ENCODE data around the gene DPYD.

The DPYD gene

DNA sequence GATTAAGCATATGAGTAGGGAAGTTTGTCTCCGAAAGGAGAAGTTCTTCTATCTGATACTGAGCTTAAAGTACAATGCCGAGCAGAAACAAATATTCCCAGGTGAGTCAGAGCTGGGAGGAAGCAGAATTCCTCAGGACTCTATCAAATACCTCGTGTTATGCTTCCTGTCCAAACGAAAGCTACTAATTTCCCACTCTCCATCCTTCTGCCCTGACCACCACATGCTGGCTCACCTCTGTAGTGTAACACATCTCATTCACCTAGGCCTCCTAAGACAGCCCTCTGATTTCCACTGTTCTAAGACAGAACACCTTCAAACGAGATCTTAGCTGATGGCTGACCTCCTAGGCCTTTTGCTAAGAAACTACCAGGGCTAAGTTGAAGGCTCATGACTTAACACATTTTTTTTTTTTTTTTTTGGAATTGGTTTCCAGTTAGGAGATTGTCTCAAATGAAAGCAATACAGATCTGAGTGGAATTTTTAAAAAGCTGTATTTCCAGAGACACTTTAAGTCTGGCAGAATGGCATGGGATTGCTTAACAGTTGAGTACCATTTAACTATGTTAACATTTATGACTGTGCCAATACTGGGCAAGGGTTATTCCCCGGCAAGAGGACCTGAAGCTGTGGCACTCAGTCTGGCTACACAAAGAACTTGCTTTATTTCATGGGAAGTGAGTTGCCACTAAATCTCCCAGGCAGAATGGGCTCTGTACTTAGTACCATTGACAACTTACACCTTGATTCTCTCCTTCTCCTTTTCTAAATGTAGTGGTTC is 583.4 kb downstream of the DPYD start:
- WGBS, 2 donors (ENCODE audit: extremely low coverage in 2 of 2, insufficient read length in 2 of 2, insufficient replicate concordance in 1 of 2): no CpG with 5 or more reads among the region's 6 CpGs
- Histone ChIP-seq H3K4me3 (ENCODE audit: low read length in 2 of 2) (no peak overlapping the region), H2BK120ac (ENCODE audit: low read depth, low read length) (no peak overlapping the region)

DNA sequence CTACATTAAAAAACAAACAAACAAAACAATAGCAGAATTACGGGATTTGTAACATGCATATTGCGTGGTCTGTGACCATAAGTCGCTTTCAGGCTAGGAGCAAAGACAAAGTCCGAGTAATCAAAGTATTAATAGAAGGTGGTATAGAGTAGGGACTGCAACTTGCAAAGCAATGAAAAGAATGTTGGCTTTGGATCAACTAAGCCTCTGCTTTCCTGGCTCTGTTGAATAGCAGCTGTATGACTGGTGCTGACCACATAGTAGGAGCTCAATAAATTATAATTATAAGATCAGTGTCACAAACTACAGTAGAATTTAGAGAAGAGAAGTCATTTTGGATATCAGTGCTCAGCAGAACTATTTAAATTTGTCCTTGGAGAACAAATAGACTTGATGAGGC is 586.4 kb downstream of the DPYD start:
- no peaks in the 10 kb centered on the region for H3K27me3 ChIP-seq (ENCODE audit: control insufficient read depth in 3 of 3, insufficient read depth in 3 of 3, low read depth in 1 of 3, low read length in 3 of 3)
- no peaks in the 10 kb centered on the region for H3K4me1 ChIP-seq (ENCODE audit: control insufficient read depth in 2 of 2, insufficient read depth in 1 of 2, low read depth in 1 of 2, low read length in 2 of 2)
- DNase-seq (ENCODE audit: low spot score): no peak
- no peak overlapping the region for H3K27ac ChIP-seq (replicated peaks; ENCODE audit: low read length)
- H4K91ac ChIP-seq (ENCODE audit: low read depth, low read length, poor library complexity): no peak overlapping the region
- no peak overlapping the region for H3K18ac ChIP-seq (ENCODE audit: low read length)
- H3K4me3 ChIP-seq (ENCODE audit: low read length in 2 of 2): no peak overlapping the region
- H3K4ac ChIP-seq (ENCODE audit: low read length): no peak overlapping the region
- H3K9ac ChIP-seq (ENCODE audit: low read depth, low read length, poor library complexity): no peak overlapping the region
- H2AK5ac ChIP-seq (ENCODE audit: low read depth, low read length): no peak overlapping the region
- H3K36me3 ChIP-seq (replicated peaks in 1 of 2; ENCODE audit: control insufficient read depth in 2 of 2, insufficient read depth in 2 of 2, low read length in 2 of 2): no peaks in the 10 kb centered on the region
- no peak overlapping the region for H3K4me2 ChIP-seq (ENCODE audit: insufficient read depth, low read length, poor library complexity, severe bottlenecking)
- no peak overlapping the region for H2AFZ ChIP-seq (ENCODE audit: low read length)
- no peak overlapping the region for H2BK12ac ChIP-seq (ENCODE audit: low read length)
- H4K8ac ChIP-seq (ENCODE audit: low read depth, low read length): no peak overlapping the region
- H3K9me3 ChIP-seq (replicated peaks in 1 of 2; ENCODE audit: control insufficient read depth in 2 of 2, insufficient read depth in 1 of 2, low read depth in 1 of 2, low read length in 2 of 2): no peaks in the 10 kb centered on the region
- H3K14ac ChIP-seq (ENCODE audit: low read length): no peak overlapping the region
- H2BK120ac ChIP-seq (ENCODE audit: low read depth, low read length): no peak overlapping the region
- no peak overlapping the region for H2BK15ac ChIP-seq (ENCODE audit: low read length)
- WGBS, 2 donors (ENCODE audit: extremely low coverage in 2 of 2, insufficient read length in 2 of 2, insufficient replicate concordance in 1 of 2): no CpG with 5 or more reads among the region's 4 CpGs
- H3K23ac ChIP-seq (ENCODE audit: low read depth, low read length, poor library complexity): no peak overlapping the region
- H2BK5ac ChIP-seq (ENCODE audit: low read length): no peak overlapping the region
- H3K79me1 ChIP-seq (ENCODE audit: low read depth, low read length): no peaks in the 10 kb centered on the region

More for the DNA sequence above, 583.4 kb downstream of the DPYD start:
- H2BK12ac ChIP-seq (ENCODE audit: low read length): no peak overlapping the region
- DNase-seq (ENCODE audit: low spot score): no peak
- no peaks in the 10 kb centered on the region for H3K27me3 ChIP-seq (ENCODE audit: control insufficient read depth in 3 of 3, insufficient read depth in 3 of 3, low read depth in 1 of 3, low read length in 3 of 3)
- no peak overlapping the region for H3K23ac ChIP-seq (ENCODE audit: low read depth, low read length, poor library complexity)
- H3K79me1 ChIP-seq (ENCODE audit: low read depth, low read length): no peaks in the 10 kb centered on the region
- no peak overlapping the region for H2BK15ac ChIP-seq (ENCODE audit: low read length)
- H3K9ac ChIP-seq (ENCODE audit: low read depth, low read length, poor library complexity): no peak overlapping the region
- H2AK5ac ChIP-seq (ENCODE audit: low read depth, low read length): no peak overlapping the region
- no peak overlapping the region for H4K91ac ChIP-seq (ENCODE audit: low read depth, low read length, poor library complexity)
- H3K36me3 ChIP-seq (replicated peaks in 1 of 2; ENCODE audit: control insufficient read depth in 2 of 2, insufficient read depth in 2 of 2, low read length in 2 of 2): no peaks in the 10 kb centered on the region
- H3K18ac ChIP-seq (ENCODE audit: low read length): no peak overlapping the region
- no peak overlapping the region for H2AFZ ChIP-seq (ENCODE audit: low read length)
- no peaks in the 10 kb centered on the region for H3K9me3 ChIP-seq (replicated peaks in 1 of 2; ENCODE audit: control insufficient read depth in 2 of 2, insufficient read depth in 1 of 2, low read depth in 1 of 2, low read length in 2 of 2)
- no peak overlapping the region for H3K4ac ChIP-seq (ENCODE audit: low read length)
- no peak overlapping the region for H3K4me2 ChIP-seq (ENCODE audit: insufficient read depth, low read length, poor library complexity, severe bottlenecking)
- no peak overlapping the region for H2BK5ac ChIP-seq (ENCODE audit: low read length)
- H3K4me1 ChIP-seq (ENCODE audit: control insufficient read depth in 2 of 2, insufficient read depth in 1 of 2, low read depth in 1 of 2, low read length in 2 of 2): no peaks in the 10 kb centered on the region
- no peak overlapping the region for H4K8ac ChIP-seq (ENCODE audit: low read depth, low read length)
- no peak overlapping the region for H3K14ac ChIP-seq (ENCODE audit: low read length)
- H3K27ac ChIP-seq (replicated peaks; ENCODE audit: low read length): no peak overlapping the region

DNA sequence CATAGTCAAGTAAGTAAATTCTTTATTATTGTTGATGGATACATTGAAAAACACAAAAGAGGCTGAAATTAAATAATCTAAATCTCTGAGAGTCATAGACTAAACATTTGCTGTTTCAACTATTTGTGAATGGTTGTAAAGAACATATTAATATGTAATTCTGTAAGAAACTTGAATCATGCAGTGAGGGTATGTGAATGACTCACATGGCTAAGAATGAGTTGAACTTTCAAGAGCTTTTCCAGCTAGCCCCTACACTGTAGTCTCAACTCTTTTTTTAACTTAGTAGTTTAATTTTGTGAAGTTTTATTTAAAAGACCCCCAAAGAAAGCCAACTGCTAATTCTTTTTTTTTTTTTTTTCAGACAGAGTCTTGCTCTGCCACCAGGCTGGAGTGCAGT is 588.1 kb downstream of the DPYD start:
- Histone ChIP-seq H3K36me3 (replicated peaks in 1 of 2; ENCODE audit: control insufficient read depth in 2 of 2, insufficient read depth in 2 of 2, low read length in 2 of 2) (no peaks in the 10 kb centered on the region), H2BK120ac (ENCODE audit: low read depth, low read length) (no peak overlapping the region), H4K8ac (ENCODE audit: low read depth, low read length) (no peak overlapping the region), H3K14ac (ENCODE audit: low read length) (no peak overlapping the region), H3K79me1 (ENCODE audit: low read depth, low read length) (no peaks in the 10 kb centered on the region), H3K18ac (ENCODE audit: low read length) (no peak overlapping the region), H3K9me3 (replicated peaks in 1 of 2; ENCODE audit: control insufficient read depth in 2 of 2, insufficient read depth in 1 of 2, low read depth in 1 of 2, low read length in 2 of 2) (no peaks in the 10 kb centered on the region), H2BK5ac (ENCODE audit: low read length) (no peak overlapping the region), H2AK5ac (ENCODE audit: low read depth, low read length) (no peak overlapping the region), H3K27me3 (ENCODE audit: control insufficient read depth in 3 of 3, insufficient read depth in 3 of 3, low read depth in 1 of 3, low read length in 3 of 3) (no peaks in the 10 kb centered on the region), H3K4me1 (ENCODE audit: control insufficient read depth in 2 of 2, insufficient read depth in 1 of 2, low read depth in 1 of 2, low read length in 2 of 2) (no peaks in the 10 kb centered on the region), H3K23ac (ENCODE audit: low read depth, low read length, poor library complexity) (no peak overlapping the region), H2AFZ (ENCODE audit: low read length) (no peak overlapping the region), H3K4me3 (ENCODE audit: low read length in 2 of 2) (no peak overlapping the region), H2BK12ac (ENCODE audit: low read length) (no peak overlapping the region), H4K91ac (ENCODE audit: low read depth, low read length, poor library complexity) (no peak overlapping the region), H3K9ac (ENCODE audit: low read depth, low read length, poor library complexity) (no peak overlapping the region), H3K27ac (replicated peaks; ENCODE audit: low read length) (no peak overlapping the region), H2BK15ac (ENCODE audit: low read length) (no peak overlapping the region), H3K4me2 (ENCODE audit: insufficient read depth, low read length, poor library complexity, severe bottlenecking) (no peak overlapping the region), H3K4ac (ENCODE audit: low read length) (no peak overlapping the region)
- no peak for DNase-seq (ENCODE audit: low spot score)

DNA sequence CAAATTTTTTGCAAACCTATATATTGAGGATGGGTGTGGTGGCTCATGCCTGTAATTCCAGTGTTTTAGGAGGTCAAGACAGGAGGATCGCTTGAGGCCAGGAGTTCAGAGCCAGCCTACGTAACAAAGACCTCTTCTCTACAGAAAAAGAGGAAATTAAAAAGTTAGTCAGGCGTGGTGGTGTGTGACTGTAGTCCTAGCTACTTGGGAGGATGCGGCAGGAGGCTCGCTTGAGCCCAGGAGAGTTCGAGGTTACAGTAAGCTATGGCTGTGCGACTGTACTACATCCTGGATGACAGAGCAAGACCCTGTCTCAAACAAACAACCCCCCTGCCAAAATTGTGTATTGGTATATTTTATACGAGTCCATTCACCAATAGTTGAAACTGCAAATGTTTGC is 589.7 kb downstream of the DPYD start:
- Histone ChIP-seq H3K27me3 (ENCODE audit: control insufficient read depth in 3 of 3, insufficient read depth in 3 of 3, low read depth in 1 of 3, low read length in 3 of 3) (no peaks in the 10 kb centered on the region), H3K9ac (ENCODE audit: low read depth, low read length, poor library complexity) (no peak overlapping the region), H3K4me1 (ENCODE audit: control insufficient read depth in 2 of 2, insufficient read depth in 1 of 2, low read depth in 1 of 2, low read length in 2 of 2) (no peaks in the 10 kb centered on the region), H2BK120ac (ENCODE audit: low read depth, low read length) (no peak overlapping the region), H3K18ac (ENCODE audit: low read length) (no peak overlapping the region), H3K14ac (ENCODE audit: low read length) (no peak overlapping the region), H3K27ac (replicated peaks; ENCODE audit: low read length) (no peak overlapping the region), H4K8ac (ENCODE audit: low read depth, low read length) (no peak overlapping the region), H2BK12ac (ENCODE audit: low read length) (no peak overlapping the region), H3K79me1 (ENCODE audit: low read depth, low read length) (no peaks in the 10 kb centered on the region), H3K23ac (ENCODE audit: low read depth, low read length, poor library complexity) (no peak overlapping the region), H3K36me3 (replicated peaks in 1 of 2; ENCODE audit: control insufficient read depth in 2 of 2, insufficient read depth in 2 of 2, low read length in 2 of 2) (no peaks in the 10 kb centered on the region), H2AFZ (ENCODE audit: low read length) (no peak overlapping the region), H4K91ac (ENCODE audit: low read depth, low read length, poor library complexity) (no peak overlapping the region), H3K4me3 (ENCODE audit: low read length in 2 of 2) (no peak overlapping the region), H3K9me3 (replicated peaks in 1 of 2; ENCODE audit: control insufficient read depth in 2 of 2, insufficient read depth in 1 of 2, low read depth in 1 of 2, low read length in 2 of 2) (no peaks in the 10 kb centered on the region), H3K4me2 (ENCODE audit: insufficient read depth, low read length, poor library complexity, severe bottlenecking) (no peak overlapping the region), H3K4ac (ENCODE audit: low read length) (no peak overlapping the region), H2BK15ac (ENCODE audit: low read length) (no peak overlapping the region), H2BK5ac (ENCODE audit: low read length) (no peak overlapping the region), H2AK5ac (ENCODE audit: low read depth, low read length) (no peak overlapping the region)
- no CpG with 5 or more reads among the region's 8 CpGs for WGBS, 2 donors (ENCODE audit: extremely low coverage in 2 of 2, insufficient read length in 2 of 2, insufficient replicate concordance in 1 of 2)
- no peak for DNase-seq (ENCODE audit: low spot score)

All from neuronal stem cell (in vitro differentiated cells).